COLO668 (cell line): ENCODE results near the gene TMEM233.
A peak's percentile ranks its signal among the peaks of the same experiment; 100 is the strongest.
"Not testable (repeated sequence)": the region's sequence is repeated elsewhere in the genome, so short reads cannot be mapped to it uniquely, and the experiment has no call there.

Experiments used
- DNase-seq: peaks from one replicate; lab custom pipeline; 2025; ENCODE audit not compliant: unreplicated experiment; lab: John Stamatoyannopoulos, UW

Gene TMEM233

DNA sequence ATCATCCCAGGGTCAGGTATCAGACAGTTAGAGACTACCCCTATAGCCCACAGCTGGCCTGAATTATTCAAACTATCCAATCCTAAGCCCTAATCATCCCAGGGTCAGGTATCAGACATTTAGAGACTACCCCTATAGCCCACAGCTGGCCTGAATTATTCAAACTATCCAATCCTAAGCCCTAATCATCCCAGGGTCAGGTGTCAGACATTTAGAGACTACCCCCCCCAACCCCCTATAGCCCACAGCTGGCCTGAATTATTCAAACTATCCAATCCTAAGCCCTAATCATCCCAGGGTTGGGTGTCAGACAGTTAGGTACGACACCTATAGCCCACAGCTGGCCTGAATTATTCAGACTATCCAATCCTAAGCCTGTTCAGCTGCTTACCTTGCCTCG is 63.4 kb downstream of the TMEM233 start:
- not testable (repeated sequence) for DNase-seq

DNA sequence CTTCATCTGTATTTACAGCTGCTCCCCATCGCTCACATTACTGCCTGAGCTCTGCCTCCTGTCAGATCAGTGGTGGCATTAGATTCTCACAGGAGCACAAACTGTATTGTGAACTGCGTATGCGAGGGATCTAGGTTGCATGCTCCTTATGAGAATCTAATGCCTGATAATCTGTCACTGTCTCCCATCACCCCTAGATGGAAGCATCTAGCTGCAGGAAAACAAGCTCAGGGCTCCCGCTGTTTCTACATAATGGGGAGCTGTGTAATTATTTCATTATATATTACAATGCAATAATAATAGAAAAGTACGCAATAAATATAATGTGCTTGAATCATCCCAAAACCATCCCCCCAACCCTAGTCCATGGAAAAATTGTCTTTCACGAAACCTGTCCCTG is 64.6 kb downstream of the TMEM233 start:
- DNase-seq, result not testable (repeated sequence)

DNA sequence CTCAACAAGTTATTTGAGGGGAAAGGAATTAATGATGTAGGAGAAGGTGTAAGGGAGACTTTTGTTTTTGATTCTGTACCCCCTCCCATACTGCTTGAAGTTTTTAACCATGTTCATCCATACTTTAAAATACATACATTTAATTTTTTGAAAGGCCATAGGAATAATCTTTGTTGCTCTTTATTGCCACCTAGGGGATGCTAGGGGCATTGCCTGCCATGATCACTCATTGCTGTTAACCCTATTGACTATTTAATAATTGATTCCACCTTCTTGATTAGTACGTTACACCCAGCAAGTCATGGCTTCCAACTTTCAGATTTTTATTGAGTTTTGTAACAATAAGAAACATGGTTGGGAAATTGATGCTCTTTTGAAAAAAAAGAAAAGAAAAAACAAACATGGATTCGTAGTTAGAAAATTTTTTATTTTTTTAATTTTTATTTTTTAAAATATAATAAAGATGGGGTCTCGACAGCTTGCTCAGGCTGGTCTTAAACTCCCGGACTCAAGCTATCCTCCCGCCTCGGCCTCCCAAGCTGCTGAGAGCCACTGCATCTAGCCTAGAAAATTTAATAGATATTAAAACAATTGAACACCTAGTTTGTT is 65.8 kb downstream of the TMEM233 start:
- peak; percentile 19 for DNase-seq

DNA sequence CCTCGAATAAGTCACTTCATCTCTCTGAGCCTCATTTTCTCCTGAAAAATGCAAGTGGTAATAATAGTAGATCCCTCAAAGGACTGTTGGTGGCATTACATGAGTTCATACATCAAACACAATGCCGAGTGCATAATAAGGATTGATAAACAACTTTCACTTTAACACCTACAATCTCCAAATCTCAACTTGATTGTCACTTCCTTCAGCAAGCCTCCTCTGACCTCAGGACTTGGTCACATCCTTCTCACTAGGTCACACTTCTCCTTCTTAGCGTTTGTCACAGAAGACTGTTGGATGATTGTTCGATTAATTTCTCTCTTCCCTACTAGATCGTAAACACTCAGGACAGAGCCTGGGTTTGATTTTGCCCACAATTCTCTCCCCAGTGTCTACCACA is 66.5 kb downstream of the TMEM233 start:
- no peak for DNase-seq

DNA sequence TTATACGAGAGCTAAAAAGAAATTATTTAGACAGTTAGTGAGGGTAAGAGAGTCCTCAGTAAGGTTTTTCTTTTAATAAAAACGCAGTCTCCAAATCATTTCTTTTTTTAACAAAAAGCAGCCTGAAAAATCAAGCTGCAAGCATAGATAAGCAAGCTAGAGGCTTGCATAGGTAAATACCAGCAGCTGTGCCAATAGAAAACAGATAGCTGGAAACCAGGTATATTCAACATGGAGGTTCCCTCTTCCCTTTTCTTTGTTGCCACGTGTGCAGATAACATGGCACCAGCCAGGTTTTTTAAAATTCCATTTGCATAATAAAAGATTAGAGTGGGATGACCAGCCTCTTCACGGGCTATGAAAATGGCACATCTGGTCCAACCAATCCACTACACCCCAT is 68.3 kb downstream of the TMEM233 start:
- no peak for DNase-seq

DNA sequence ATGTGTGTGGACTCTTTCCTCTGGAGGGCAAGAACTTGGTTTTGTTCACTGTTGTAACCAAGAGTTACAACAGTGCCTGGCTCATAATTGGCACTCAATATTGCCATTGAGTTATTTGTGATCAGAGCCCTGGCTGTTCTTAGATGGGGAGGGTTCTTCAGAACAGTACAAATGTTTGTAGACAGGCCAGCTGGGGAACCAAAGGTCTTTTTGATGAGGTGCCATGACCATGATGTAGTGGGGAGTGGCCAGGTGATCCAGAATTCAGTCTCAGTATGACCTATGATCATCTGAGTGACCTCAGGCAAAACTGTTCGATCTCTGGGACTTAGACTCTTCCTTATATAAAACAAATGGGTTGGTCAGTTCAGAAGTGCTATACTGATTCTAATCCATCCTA is 71.1 kb downstream of the TMEM233 start:
- no peak for DNase-seq

DNA sequence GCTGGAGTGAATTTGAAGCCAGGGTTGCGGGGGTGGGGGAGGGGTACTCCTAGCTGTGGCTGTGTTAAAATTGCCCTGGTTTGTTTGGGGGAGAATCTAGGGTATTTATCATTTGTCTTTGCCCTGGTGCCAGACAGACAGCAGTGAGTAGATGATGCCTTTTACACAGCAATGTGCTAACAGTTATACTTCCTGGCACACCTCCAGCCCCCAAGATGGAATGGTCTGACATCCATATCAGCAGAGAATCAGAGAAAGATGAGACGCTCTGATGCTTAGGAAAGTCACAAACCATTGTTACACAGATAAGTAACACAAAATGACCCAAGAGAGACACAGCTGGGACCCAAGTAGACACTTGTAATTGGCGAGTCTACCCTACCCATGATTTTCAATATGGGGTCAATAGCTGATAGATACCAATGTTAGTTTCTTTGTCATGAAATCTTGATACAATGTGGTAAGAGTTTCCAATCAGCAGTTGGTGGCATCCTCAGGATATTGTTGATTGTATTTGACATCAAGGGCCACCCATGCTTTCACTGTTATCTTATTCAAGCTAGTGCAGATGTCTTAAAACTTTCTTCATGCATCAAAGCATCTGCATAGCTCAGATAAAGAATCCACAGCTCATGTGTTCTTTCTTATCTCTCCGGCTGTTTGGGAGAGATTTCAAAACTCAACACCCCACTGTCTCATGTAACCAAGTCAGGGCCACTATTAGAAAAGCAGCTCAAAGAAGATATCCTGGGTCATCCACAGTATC is 71.8 kb downstream of the TMEM233 start:
- DNase-seq, result no peak

DNA sequence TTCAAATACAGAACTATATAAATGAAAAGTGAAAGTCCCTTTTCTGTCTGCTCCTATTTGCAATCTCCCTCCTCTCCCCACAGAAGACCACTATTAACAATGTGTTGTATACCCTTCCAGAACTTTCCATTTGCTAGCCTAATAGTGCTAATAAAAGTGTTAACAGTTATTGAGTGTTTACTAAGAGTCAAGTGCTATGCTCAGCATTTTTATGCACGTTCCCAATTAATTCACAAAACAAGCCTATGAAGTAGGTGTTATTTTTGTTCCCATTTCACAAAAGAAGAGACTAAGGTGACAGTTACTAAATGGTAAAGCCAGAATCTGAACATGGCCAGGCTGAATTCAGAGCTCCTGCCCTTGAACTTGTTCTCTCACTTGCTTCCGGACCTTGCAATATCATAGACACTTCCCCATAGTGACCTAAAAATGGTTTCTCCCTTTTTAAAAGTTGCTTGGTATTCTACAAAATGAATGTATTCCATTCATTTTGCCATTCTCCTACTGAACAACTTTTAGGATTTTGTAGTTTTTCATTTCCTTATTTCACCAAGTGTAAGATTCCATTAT is 72.7 kb downstream of the TMEM233 start:
- DNase-seq, result no peak

DNA sequence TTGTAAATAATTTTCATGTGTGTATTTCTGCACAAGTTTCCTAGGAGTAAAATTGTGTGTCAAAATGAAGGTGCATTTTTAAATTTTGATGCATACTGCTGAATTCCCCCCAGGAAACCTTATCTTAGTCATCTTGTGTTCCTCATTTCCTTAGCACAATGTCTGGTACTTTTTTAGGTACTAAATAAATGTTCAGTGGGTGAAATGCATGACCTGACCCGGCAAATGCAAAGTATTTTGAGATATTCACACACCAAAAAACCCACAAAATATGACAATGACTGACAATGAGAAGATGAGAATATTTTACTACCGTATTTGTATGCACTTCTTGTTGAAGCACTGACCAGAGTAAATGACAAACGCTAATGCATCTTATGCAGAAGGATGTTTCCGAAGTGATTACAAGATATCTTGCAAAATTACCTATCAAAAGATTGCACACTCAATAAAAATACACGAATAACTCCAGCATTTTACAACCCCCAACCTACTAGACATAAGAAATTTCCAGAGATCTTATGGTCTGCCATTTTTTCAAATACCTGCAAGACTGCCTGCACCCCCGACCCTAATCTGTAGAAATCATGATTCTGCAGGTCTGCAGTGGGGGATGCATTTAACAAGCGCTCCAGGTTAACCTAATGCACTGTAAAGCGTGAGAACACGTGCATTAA is 73.5 kb downstream of the TMEM233 start:
- DNase-seq, result no peak

DNA sequence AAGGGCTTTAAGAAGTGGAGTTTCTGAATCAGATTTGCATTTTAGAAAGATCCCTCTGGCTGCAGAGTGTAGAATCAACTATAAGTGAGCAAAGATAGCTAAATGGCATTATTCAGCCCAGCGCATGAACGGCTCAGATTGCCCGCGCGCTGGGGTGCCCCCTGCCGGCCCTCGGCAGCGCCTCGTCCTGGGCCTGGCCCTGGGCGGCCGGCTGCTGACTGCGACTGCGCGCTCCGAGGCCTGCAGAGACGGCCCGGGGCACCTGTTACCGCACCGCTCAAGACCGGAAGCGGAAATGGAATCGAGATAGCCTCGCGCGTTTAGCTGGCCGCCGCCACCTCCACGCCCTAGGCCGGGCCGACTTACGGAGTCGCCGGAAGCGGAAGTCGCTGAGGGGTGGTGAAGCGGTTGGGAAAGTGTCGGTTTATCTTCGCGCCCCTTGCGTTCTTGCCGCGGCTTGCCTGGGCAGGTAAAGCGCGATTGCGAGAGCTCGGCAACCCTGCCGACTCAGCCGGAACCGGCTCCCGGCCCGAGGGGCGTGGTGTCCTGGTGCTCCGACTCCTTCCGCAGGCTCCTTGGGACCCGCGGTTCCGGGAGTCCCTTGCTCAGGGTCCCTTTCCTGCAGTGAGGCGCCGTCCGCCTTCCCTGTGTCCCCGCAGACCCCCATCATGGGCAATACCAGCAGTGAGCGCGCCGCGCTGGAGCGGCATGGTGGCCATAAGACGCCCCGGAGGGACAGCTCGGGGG is 74.2 kb downstream of the TMEM233 start, which contains the start of gene PRKAB1:
Gene PRKAB1, plus strand, starts transcription at position 557 of the 747 bp plus-strand sequence. Its CDS starts 112 bp downstream, at position 669.
- DNase-seq, result peak; percentile 99

DNA sequence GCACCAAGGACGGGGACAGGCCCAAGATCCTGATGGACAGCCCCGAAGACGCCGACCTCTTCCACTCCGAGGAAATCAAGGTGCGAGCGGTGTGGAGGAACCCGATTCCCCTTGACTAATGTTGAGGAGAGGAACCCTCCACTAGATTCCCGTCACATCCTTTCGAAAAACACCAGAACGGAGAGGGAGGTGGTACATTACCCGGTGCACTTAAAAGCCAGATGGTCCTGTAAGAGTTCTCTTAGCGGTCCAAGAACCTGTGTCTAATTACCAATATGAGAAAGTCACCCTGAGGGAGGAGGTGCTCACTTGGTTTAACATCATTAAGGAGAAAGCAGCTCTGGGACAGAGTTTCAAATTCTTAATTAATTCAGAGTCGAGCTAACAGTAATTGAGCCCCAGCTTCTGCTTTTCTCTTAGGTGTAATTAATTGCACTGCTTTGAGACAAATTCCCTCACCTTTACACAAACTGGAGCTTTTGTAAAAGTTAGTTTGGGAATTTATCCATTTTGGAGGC is 74.8 kb downstream of the TMEM233 start:
- DNase-seq, result no peak

DNA sequence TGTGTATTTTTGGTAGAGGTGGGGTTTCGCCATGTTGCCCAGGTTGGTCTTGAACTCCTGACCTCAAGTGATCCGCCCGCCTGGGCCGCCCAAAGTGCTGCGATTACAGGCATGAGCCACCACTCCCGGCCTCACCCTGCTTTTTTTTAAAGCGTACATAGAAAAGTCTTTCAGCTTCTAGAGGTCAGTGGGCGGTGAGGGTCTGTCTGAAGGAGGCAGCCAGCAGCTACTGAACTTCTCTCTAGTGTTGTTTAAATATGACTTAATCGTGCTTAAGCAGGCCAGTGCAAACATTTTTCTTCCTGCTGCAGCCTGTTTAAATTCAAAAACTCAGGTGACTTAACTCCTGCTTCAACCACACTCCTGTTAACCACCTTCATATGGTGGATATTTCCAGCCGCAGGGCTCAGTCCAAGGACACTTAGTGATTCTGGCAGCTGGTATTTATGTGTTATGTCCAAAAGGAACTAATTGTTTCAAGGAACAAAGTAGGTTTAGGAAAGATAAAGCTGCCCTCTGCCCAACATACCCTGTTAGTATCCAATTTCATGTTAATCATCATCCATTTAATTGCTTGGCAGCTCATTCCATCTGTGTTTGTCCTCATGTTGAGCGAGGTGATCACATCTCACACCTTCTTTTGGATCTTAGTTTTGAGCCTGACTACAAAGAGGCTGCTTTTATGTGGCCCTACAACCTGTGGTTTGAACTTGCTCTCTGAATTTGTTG is 76.3 kb downstream of the TMEM233 start:
- DNase-seq, result peak; percentile 55

DNA sequence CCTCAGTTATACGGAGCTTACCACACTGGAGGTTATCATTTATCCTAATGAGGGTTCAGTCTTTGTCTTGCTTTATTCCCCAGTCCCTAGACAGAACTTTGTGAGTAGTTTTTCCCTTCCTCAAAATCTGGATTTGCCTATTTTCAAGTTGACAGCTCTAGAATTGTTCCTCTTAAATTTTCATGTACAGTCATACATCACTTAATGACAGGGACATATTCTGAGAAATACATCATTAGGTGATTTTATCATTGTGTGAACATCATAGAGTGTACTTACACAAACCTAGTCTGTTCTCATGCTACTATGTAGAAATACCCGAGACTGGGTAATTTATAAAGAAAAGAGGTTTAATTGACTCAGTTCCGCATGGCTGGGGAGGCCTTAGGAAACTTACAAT is 77.5 kb downstream of the TMEM233 start:
- DNase-seq, result no peak

DNA sequence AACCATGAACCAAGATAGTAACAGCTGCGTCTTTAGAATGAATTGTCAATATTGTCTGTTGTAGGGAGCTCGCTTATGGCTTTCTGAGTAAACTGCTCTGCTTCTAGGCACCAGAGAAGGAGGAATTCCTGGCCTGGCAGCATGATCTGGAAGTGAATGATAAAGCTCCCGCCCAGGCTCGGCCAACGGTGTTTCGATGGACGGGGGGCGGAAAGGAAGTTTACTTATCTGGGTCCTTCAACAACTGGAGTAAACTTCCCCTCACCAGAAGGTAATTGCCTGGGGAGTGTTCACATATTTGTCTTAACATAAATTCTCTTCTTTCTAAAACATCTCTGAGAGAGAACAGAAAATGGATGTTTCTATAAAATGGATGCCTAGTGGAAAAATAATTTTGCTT is 78.6 kb downstream of the TMEM233 start:
- DNase-seq, result no peak

DNA sequence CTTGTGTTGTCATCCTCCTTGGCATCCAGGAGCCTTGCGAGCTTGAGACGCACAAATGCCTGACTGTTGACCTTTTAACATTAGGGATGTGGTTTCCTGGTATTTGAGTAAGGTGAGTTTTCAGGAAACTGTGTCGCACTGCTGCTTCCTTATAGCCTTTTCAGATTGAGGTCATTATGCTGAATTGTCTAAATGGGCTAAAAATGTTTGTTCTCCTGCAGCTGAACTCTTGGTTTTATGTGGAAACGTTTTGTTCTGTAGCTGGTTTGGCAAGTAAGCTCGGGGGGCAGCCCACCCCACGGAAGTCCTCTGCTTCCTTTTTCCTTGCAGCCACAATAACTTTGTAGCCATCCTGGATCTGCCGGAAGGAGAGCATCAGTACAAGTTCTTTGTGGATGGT is 80.1 kb downstream of the TMEM233 start:
- DNase-seq, result no peak

DNA sequence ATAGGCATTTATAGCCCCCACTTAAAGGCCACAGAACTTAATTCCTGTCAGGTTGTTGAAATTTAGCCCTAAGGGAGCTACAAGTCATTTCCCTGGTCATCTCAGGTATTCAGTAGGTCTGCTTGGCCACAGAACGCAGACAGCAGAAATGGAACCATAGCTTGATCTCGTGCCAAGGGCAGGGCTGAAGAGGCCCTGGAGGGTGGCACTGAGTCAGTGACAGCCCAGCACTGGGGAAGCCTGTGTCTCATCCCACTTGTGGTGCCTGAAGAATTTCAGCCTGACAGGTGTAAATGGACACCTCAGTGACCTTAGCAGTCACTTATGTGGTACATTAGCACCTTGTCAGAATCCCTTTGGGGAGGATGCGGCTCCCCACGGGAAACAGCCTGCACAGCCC is 81.0 kb downstream of the TMEM233 start:
- no peak for DNase-seq

DNA sequence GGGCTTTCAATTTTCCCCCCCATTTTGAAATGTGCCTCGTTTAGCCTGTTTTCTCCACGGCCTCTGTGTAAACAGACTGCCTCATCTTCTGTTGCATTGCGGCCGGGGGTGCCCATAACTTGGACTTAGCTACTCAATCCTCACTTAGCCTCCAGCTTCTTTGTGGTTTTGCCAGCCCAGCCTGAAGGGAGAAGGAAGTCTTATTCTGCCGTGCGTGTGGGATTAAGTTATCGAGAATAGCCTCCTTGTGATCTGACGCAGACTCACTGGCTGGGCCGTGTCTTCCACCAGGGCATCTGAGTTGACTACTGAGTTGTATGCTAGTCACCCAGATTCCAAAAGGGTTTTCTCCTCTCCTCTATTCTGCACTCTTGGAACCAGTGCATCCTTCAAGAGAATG is 82.4 kb downstream of the TMEM233 start:
- DNase-seq, result no peak

DNA sequence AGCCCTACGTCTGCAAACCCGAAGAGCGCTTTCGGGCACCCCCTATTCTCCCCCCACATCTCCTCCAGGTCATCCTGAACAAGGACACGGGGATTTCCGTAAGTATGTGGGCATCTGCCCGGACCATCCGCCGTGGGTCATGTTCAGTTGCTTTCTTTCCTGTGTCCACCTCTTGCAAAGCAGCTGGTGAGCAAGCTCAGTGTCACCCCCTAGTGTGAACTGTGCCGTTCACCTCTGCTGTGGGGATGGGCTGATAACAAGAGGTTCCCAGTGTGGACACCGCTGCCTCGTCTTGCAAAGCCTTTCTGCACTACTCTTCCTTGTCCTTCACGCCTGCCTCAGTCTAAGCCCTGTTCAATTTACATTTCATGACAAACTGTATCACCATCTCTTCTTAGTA is 83.0 kb downstream of the TMEM233 start:
- no peak for DNase-seq

DNA sequence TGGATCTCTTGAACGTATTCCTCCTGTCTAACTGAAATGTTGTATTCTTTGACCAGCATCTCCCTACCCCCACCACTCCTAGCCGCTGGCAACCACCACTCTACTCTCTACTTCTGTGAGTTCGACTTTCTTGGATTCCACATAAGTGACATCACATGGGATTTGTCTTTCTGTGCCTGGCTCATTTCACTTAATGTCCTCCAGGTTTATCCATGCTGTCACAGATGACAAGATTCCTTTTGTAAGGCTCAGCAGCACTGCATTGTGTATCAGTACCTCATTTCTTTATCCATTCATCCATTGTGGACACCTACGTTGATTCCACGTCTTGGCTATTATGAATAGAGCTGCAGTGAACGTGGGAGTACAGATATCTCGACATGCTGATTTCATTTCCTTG is 84.9 kb downstream of the TMEM233 start:
- no peak for DNase-seq

DNA sequence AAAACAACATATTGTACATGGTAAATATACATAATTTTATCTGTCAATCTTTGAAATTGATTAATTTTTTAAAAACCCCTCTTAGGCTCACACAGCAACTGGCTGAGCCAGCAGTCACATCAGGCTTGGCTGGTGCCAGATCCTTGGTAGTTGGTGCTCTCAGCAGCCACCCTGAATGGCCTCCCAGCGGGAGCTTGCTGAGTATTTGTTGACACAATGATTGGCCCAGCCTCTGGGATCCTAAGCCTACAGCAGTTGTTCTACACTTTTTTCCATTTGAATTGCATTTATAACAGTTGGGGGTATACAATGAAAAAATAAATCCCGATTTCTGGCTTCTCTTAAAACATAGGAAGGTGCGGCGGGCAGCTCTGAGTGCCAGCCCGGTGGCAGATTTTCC is 85.5 kb downstream of the TMEM233 start:
- DNase-seq, result peak; percentile 25
